Lung (tissue), 12 donors: Measurements from ENCODE around the gene CDKL4. TPM values are rescaled to one million over a fixed set of nuclear protein-coding genes. Genes with fewer than 3 reads are reported as not detected.
"Not testable (repeated sequence)": the region's sequence is repeated elsewhere in the genome, so short reads cannot be mapped to it uniquely, and the experiment has no call there.

Experiments
- ATAC-seq: fragments of 200-7000 bp; cut with Tn5 transposase; one replicate; pipeline ENCODE4 v1.9.1; 2020; ENCODE audit warnings: moderate number of reproducible peaks; ENCODE audit not compliant: insufficient read depth, low FRiP score
- DNase-seq, 3 donors: peaks; one replicate each; pipeline ENCODE4 v3.0.0-alpha.2; 2013 to 2017
- H3K27ac ChIP-seq, 2 donors: one replicate each; pipeline ENCODE4 v1.5.1; 2013; ENCODE audit warnings: mild to moderate bottlenecking in 2 of 2, moderate library complexity in 2 of 2, control low read depth in 1 of 2, inconsistent platforms in 1 of 2, low read depth in 1 of 2, low read length in 1 of 2
- H3K27me3 ChIP-seq, 3 donors: one replicate each; pipeline ENCODE4 v1.5.1; 2013; ENCODE audit warnings: low read length in 2 of 3; ENCODE audit not compliant: control insufficient read depth in 3 of 3, insufficient read depth in 3 of 3
- H3K36me3 ChIP-seq, 4 donors: one replicate each; pipeline ENCODE4 v1.5.1; 2013; ENCODE audit warnings: low read length in 4 of 4, mild to moderate bottlenecking in 1 of 4, moderate library complexity in 1 of 4; ENCODE audit not compliant: control insufficient read depth in 4 of 4, insufficient read depth in 4 of 4
- H3K4me1 ChIP-seq, 5 donors: one replicate each; pipeline ENCODE4 v1.5.1; 2013; ENCODE audit warnings: low read length in 5 of 5, mild to moderate bottlenecking in 2 of 5, moderate library complexity in 1 of 5; ENCODE audit not compliant: control insufficient read depth in 5 of 5, insufficient read depth in 5 of 5
- H3K4me3 ChIP-seq: one replicate; pipeline ENCODE4 v1.5.1; 2013; ENCODE audit warnings: mild to moderate bottlenecking, control low read depth, moderate library complexity
- H3K9ac ChIP-seq, 2 donors: one replicate each; pipeline ENCODE4 v1.5.1; 2013; ENCODE audit warnings: low read length in 2 of 2, control low read depth in 1 of 2; ENCODE audit not compliant: insufficient read depth in 1 of 2
- H3K9me3 ChIP-seq, 4 donors: one replicate each; pipeline ENCODE4 v1.5.1; 2013; ENCODE audit warnings: low read length in 3 of 4, mild to moderate bottlenecking in 1 of 4, moderate library complexity in 1 of 4; ENCODE audit not compliant: control insufficient read depth in 4 of 4, insufficient read depth in 3 of 4
- CTCF ChIP-seq: IDR thresholded peaks from 2 replicates; pipeline ENCODE4 v1.5.1; 2012; ENCODE audit warnings: mild to moderate bottlenecking; ENCODE audit errors: control extremely low read depth, extremely low read depth
- WGBS, 2 donors: extraction: QIAGEN DNeasy Blood & Tissue Kit; methylation state at CpG; one replicate each; pipeline ENCODE4 v1.1.7; 2013; 5-methylcytosine and 5-hydroxymethylcytosine counted together
- polyA plus RNA-seq, 2 donors: library from polyadenylated mRNA; stranded (reverse); fragments of 200-250 nt; gene quantifications; one replicate each; pipeline ENCODE4 v1.2.1, GENCODE V29; 2013
- total RNA-seq, 2 donors: library from RNA; depleted of rRNA in 1 of 2; stranded (reverse); fragments of >200 nt in 1 of 2; gene quantifications; one replicate each; pipeline ENCODE4 v1.2.1, GENCODE V29; 2014 to 2021
- donor health status: control.
- donor health status: control.
- donor health status: Bipolar disorder and iron deficiency.
- donor health status: healthy.
- donor health status: DM: yes; HTN: yes; CAD: no.

The CDKL4 gene
- total and polyA plus RNA-seq, 4 donors, result 0.10 to 6.5 (median 1.0) TPM

- H3K4me3 ChIP-seq, result no peak overlapping the region
- no peak overlapping the region for H3K9ac ChIP-seq
- no peak overlapping the region for H3K27ac ChIP-seq
- peaks cover 4 to 12% (median 9%) of the 10 kb centered on the region in 4 donors for H3K36me3 ChIP-seq
- 91 to 92% methylated on average over 1 of the region's 1 CpG for WGBS, 2 donors
- no peak for TF ChIP-seq CTCF
- no peaks in the 10 kb centered on the region for H3K27me3 ChIP-seq
- DNase-seq, result no peak
- H3K4me1 ChIP-seq, result peaks cover 0 to 5% (median 0%) of the 10 kb centered on the region in 5 donors
- ATAC-seq, result no peak
- H3K9me3 ChIP-seq, result peaks cover 0 to 2% (median 0%) of the 10 kb centered on the region in 4 donors
These were observed 2.7 kb upstream of the CDKL4 start for GRCh38 chr2:39246382-39246980.

- DNase-seq, H3K9me3 ChIP-seq, H3K36me3 ChIP-seq, ATAC-seq, H3K4me3 ChIP-seq, H3K27ac ChIP-seq, H3K27me3 ChIP-seq, H3K9ac ChIP-seq, H3K4me1 ChIP-seq: not testable (repeated sequence)
- 54 to 80% methylated on average over 31 of the region's 31 CpGs for WGBS, 2 donors
These were observed 1.3 kb upstream of the CDKL4 start for GRCh38 chr2:39244963-39245625.

- WGBS, 2 donors, result 93% methylated on average over 39 of the region's 39 CpGs
- not testable (repeated sequence) for DNase-seq, H3K9me3 ChIP-seq, H3K4me1 ChIP-seq, ATAC-seq, H3K27me3 ChIP-seq, H3K27ac ChIP-seq, H3K4me3 ChIP-seq, H3K36me3 ChIP-seq, H3K9ac ChIP-seq
These were observed 582 bp upstream of the CDKL4 start for GRCh38 chr2:39244241-39244862.

- ATAC-seq, result no peak
- Histone ChIP-seq H3K9me3 (peaks cover 0 to 2% (median 0%) of the 10 kb centered on the region in 4 donors), H3K4me3 (no peak overlapping the region), H3K4me1 (no peaks in the 10 kb centered on the region), H3K27me3 (no peaks in the 10 kb centered on the region), H3K27ac (no peak overlapping the region), H3K36me3 (peaks cover 0 to 1% (median 0%) of the 10 kb centered on the region in 4 donors), H3K9ac (no peak overlapping the region)
- DNase-seq, result no peak
- TF ChIP-seq CTCF, result no peak
- 60 to 76% methylated on average over 4 of the region's 4 CpGs for WGBS, 2 donors
These were observed 2.2 kb downstream of the CDKL4 start for GRCh38 chr2:39241588-39241987.
